GM12864 (cell line): ENCODE results near the gene COL19A1.

ENCODE experiments used
- DNase-seq: peaks from one replicate; pipeline ENCODE4 v3.0.0-alpha.2; 2011; ENCODE audit warnings: low read depth
- H3K4me3 ChIP-seq: 2 replicates; pipeline ENCODE4 v1.5.1; 2011; ENCODE audit warnings: mild to moderate bottlenecking, low read depth, low read length, control low read depth
- TF ChIP-seq, protein P1 (sequence below): IDR thresholded peaks from 2 replicates; pipeline ENCODE4 v1.5.1; 2011; ENCODE audit warnings: low read depth, mild to moderate bottlenecking, moderate library complexity, low read length, control low read depth, inconsistent platforms; ENCODE audit errors: missing control alignments

The COL19A1 gene

DNA sequence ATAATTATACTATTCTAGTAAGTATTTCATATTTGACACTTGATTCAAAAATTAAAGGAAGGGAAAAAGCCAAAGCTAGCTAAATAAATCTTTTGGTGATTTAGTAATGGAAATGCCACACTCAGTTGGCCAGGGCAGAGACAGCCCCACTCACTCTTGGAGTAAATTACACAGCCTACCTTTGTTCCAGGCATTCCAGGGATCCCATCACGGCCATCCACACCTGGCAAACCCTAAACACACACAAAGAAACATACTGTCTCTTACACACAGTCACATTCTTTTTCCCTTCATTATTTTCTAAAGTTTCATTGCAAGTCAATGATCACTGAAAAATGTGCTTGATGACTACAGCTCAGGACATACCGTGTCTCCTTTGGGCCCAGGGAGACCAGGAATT lies 388.4 kb downstream of the COL19A1 start:
- TF ChIP-seq, protein P1, sequence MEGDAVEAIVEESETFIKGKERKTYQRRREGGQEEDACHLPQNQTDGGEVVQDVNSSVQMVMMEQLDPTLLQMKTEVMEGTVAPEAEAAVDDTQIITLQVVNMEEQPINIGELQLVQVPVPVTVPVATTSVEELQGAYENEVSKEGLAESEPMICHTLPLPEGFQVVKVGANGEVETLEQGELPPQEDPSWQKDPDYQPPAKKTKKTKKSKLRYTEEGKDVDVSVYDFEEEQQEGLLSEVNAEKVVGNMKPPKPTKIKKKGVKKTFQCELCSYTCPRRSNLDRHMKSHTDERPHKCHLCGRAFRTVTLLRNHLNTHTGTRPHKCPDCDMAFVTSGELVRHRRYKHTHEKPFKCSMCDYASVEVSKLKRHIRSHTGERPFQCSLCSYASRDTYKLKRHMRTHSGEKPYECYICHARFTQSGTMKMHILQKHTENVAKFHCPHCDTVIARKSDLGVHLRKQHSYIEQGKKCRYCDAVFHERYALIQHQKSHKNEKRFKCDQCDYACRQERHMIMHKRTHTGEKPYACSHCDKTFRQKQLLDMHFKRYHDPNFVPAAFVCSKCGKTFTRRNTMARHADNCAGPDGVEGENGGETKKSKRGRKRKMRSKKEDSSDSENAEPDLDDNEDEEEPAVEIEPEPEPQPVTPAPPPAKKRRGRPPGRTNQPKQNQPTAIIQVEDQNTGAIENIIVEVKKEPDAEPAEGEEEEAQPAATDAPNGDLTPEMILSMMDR: no peak
- H3K4me3 ChIP-seq: no peak overlapping the region
- DNase-seq: no peak

DNA sequence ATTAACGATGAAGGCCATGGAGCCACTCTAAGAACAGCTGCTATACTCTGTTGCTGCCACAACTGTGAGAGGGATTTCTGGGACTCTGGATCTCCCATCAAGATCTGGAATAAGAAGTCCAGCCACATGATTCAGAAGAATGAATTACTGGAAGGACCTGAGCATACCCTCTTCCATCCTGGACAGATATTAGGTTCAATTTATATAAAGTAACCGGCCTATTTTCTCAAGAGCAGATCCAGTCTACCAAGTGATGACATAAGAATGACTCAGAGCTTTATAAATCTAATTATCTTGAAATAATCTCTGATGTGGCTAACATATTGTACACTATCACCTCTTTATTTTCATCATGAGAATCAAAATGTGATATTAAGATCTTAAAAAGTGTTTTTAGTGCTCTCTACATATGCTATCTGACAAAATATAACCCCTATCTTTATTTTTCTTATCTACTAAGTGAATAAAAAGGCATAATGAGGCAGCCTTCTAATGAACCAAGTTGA lies 391.5 kb downstream of the COL19A1 start:
- DNase-seq: no peak
- TF ChIP-seq, protein P1: no peak
- no peak overlapping the region for H3K4me3 ChIP-seq

DNA sequence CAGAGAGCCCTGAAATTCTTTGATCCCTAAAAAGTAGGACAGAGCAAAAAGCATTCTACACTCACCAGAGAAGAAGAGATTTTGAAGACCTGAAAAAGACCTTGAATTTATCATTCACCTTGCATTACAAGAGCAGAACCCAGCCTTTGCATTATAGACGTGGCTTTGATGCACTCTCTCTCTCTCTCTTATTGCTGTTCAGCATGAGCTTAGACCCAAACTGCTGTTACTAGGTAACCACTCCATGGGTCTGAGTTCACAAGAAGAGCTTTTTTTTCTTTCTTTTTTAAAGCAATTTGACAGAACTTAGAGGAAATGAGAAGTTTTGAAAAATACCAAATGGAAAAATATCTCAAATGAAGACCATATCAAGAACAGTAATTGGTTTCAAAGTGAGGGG lies 392.1 kb downstream of the COL19A1 start:
- TF ChIP-seq, protein P1: no peak
- no peak overlapping the region for H3K4me3 ChIP-seq
- no peak for DNase-seq
